Activated T-helper 1 cell treated with anti-CD3 and anti-CD28 coated beads, Interleukin-2, amount 50 U/mL, for 16 hours (primary cell): Measurements from ENCODE around the gene TGFB1I1.
A peak's percentile ranks its signal among the peaks of the same experiment; 100 is the strongest.
"Not testable (repeated sequence)": the region's sequence is repeated elsewhere in the genome, so short reads cannot be mapped to it uniquely, and the experiment has no call there.

ENCODE experiments used
- DNase-seq, 2 donors: peaks; one replicate each; pipeline ENCODE4 v3.0.0-alpha.2; 2020; ENCODE audit warnings: low read depth in 1 of 2, low spot score in 1 of 2

The TGFB1I1 gene

DNA sequence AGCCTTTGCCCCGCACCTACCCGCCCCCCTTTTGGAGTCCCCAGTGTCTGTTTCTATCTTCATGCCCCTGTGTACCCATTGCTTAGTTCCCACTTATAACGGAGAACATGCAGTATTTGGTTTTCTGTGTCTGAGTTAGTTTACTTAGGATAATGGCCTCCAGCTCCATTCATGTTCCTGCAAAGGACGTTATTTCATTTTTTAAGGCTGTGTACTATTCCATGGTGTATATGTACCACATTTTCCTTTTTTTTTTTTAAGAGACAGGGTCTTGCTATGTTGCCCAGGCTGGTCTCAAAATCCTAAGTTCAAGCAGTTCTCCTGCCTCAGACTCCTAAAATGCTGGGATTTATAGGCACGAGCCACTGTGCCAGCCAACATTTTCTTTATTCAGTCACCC is 4.1 kb upstream of the TGFB1I1 start:
- no peak for DNase-seq

DNA sequence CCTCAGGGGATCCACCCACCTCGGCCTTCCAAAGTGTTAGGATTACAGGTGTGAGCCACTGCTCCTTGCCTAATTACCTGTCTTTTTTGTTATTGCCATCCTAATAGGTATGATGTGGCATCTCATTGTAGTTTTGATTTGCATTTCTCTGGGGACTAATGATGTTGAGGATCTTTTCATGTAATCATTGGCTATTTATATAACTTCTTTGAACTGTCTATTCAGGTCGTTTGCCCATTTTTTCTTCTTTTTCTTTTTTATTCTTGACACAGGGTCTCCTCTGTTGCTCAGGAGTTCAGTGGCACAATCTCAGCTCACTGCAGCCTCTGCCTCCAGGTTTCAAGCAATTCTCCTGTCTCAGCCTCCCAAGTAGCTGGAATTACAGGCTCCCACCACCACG is 1.3 kb upstream of the TGFB1I1 start:
- no peak for DNase-seq

DNA sequence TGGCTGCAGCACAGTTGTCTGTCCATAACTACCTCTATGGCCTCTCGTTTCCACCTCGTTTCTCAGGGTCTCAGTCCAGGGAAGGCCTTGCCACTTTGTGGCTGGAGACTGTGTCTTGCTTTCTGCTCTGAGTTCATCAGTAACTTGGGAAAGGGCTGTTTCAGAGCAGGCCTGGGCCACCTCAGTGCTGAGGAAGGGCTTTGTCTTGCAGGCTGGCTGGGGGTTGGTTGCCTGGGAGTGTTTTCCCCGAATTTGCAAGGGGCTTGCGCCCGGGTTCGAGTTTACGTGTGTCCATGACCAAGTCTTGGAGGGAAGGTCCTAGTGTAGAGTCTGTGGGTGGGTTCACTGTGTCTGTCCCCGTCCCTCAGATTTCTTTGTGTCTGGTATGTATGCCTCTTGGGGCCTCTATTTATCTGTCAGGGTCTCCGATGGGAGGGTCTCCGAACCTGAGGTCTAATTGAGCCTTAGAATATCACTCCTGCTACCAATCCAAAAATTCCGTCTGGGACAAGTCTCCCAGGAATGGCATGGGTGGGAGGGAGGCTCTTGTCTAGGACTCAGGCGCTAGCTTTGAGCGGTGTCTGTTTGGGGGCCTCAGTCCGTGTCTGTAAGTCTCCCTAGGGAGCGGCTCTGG is 594 bp upstream of the TGFB1I1 start:
- no peak for DNase-seq

DNA sequence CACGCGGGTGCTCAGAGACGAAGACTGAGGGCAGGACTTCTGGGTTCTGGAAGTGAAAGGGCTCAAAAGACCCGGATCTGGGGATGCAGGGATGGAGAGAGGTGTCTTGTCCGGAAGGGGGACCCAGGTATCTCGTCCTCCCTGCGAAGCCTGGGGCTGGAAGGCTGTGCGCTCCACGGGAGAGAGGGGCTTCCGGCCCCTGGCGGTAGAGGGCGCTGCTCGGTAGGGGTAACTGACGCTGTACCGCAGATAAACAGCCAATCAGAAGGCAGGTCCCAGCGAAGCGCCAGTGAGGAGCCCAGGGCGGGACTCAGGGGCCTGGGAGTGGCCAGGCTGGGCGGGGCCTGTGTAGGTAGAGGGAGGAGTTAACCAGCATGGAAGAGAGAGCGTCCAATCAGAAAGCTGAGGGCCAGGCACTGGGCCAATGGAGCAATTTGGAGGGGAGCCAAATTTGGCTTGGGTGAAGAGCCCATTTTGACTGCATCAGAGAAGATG is 804 bp downstream of the TGFB1I1 start:
- no peak for DNase-seq

GRCh38 chr16:31473264-31473984 is 1.5 kb downstream of the TGFB1I1 start:
- no peak for DNase-seq

GRCh38 chr16:31474173-31474714 is 2.3 kb downstream of the TGFB1I1 start:
- DNase-seq: no peak

GRCh38 chr16:31474773-31475738 is 3.1 kb downstream of the TGFB1I1 start:
- no peak for DNase-seq

- no peak for DNase-seq
Measured at GRCh38 chr16:31475946-31476302, 4.0 kb downstream of the TGFB1I1 start.

- peak; percentile 73 to 93 for DNase-seq
Measured at GRCh38 chr16:31476303-31477219, 4.6 kb downstream of the TGFB1I1 start.

- no peak for DNase-seq
Measured at GRCh38 chr16:31477220-31478216, 5.6 kb downstream of the TGFB1I1 start.

- DNase-seq: no peak
Measured at GRCh38 chr16:31478956-31479355, 7.0 kb downstream of the TGFB1I1 start.

GRCh38 chr16:31479751-31480150 is 7.8 kb downstream of the TGFB1I1 start:
- DNase-seq: no peak

- DNase-seq: no peak
Measured at GRCh38 chr16:31480851-31481536, 9.0 kb downstream of the TGFB1I1 start.

- DNase-seq: no peak
Measured at GRCh38 chr16:31483081-31483480, 11.1 kb downstream of the TGFB1I1 start, which contains the start of gene SLC5A2. TSS of gene SLC5A2 (plus strand) at chr16:31483123. CDS start at chr16:31483137, 14 bp downstream.

DNA sequence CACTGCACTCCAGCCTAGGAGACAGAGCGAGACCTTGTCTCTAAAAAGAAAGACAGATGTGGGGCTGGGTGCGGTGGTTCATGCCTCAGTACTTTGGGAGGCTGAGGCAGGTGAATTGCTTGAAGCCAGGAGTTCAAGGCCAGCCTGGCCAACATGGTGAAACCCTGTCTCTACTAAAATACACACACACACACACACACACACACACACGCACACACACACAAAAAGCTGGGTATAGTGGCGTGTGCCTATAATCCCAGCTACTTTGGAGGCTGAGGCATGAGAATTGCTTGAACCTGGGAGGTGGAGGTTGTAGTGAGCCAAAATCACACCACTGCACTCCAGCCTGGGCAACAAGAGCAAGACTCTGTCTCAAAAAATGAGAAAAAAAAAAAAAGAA is 12.1 kb downstream of the TGFB1I1 start:
- DNase-seq: not testable (repeated sequence)

GRCh38 chr16:31484491-31485171 is 12.7 kb downstream of the TGFB1I1 start:
- DNase-seq: no peak

GRCh38 chr16:31485571-31485970 is 13.6 kb downstream of the TGFB1I1 start:
- DNase-seq: no peak

- no peak for DNase-seq
Measured at GRCh38 chr16:31486045-31486444, 14.1 kb downstream of the TGFB1I1 start.
